Activated gamma-delta T cell treated with Interleukin-2 at 50 U/mL for 16 hours (primary cell): Measurements from ENCODE around the gene MESD.
"Not testable (repeated sequence)": the region's sequence is repeated elsewhere in the genome, so short reads cannot be mapped to it uniquely, and the experiment has no call there.

Experiments used
- DNase-seq: peaks from one replicate; pipeline ENCODE4 v3.0.0-alpha.2; 2020

The MESD gene

GRCh38 chr15:80988148-80988796, 1.3 kb downstream of the MESD start:
- DNase-seq: no peak

- no peak for DNase-seq
These were observed 3.1 kb downstream of the MESD start for GRCh38 chr15:80986487-80986886.

GRCh38 chr15:80985981-80986380, 3.6 kb downstream of the MESD start:
- DNase-seq: no peak

GRCh38 chr15:80984856-80985255, 4.8 kb downstream of the MESD start:
- DNase-seq: no peak

GRCh38 chr15:80982839-80983238, 6.8 kb downstream of the MESD start:
- DNase-seq: no peak

- no peak for DNase-seq
These were observed 7.4 kb downstream of the MESD start for GRCh38 chr15:80982205-80982604.

GRCh38 chr15:80979538-80980200, 9.9 kb downstream of the MESD start:
- DNase-seq: no peak

GRCh38 chr15:80978685-80979329, 10.8 kb downstream of the MESD start:
- no peak for DNase-seq

- peak; percentile 13 for DNase-seq
These were observed 12.0 kb downstream of the MESD start for GRCh38 chr15:80977627-80978036.

- DNase-seq: no peak
These were observed 12.8 kb downstream of the MESD start for GRCh38 chr15:80976851-80977250.

GRCh38 chr15:80974914-80975313, 14.7 kb downstream of the MESD start:
- no peak for DNase-seq

GRCh38 chr15:80972276-80972675, 17.3 kb downstream of the MESD start:
- DNase-seq: no peak

- no peak for DNase-seq
These were observed 18.5 kb downstream of the MESD start for GRCh38 chr15:80971143-80971542.

- no peak for DNase-seq
These were observed 19.0 kb downstream of the MESD start for GRCh38 chr15:80970658-80971057.

GRCh38 chr15:80970018-80970657, 19.5 kb downstream of the MESD start:
- DNase-seq: peak; percentile 63

GRCh38 chr15:80969316-80969715, 20.3 kb downstream of the MESD start:
- DNase-seq: no peak

GRCh38 chr15:80967991-80968510, 21.6 kb downstream of the MESD start:
- DNase-seq: no peak

GRCh38 chr15:80967451-80967850, 22.2 kb downstream of the MESD start:
- DNase-seq: no peak

GRCh38 chr15:80966431-80967197, 23.0 kb downstream of the MESD start:
- no peak for DNase-seq

- not testable (repeated sequence) for DNase-seq
These were observed 24.2 kb downstream of the MESD start for GRCh38 chr15:80965454-80965853.

GRCh38 chr15:80958818-80959495, 30.7 kb downstream of the MESD start:
- DNase-seq: no peak

- DNase-seq: no peak
These were observed 31.6 kb downstream of the MESD start for GRCh38 chr15:80957976-80958375.
